ENCODE measurements around the gene USP17L10.
"Not testable (repeated sequence)": the region's sequence is repeated elsewhere in the genome, so short reads cannot be mapped to it uniquely, and the experiment has no call there.

GRCh38 chr4:9230249-9230648 is 19.8 kb downstream of the USP17L10 start:
- not testable (repeated sequence) for TF ChIP-seq CTCF (conservative IDR thresholded peaks at IDR 0.05); ZFX (IDR thresholded peaks at IDR 0.05)

Data from C4-2B (cell line).